ENCODE data around the gene IL11.

IL11 gene

DNA sequence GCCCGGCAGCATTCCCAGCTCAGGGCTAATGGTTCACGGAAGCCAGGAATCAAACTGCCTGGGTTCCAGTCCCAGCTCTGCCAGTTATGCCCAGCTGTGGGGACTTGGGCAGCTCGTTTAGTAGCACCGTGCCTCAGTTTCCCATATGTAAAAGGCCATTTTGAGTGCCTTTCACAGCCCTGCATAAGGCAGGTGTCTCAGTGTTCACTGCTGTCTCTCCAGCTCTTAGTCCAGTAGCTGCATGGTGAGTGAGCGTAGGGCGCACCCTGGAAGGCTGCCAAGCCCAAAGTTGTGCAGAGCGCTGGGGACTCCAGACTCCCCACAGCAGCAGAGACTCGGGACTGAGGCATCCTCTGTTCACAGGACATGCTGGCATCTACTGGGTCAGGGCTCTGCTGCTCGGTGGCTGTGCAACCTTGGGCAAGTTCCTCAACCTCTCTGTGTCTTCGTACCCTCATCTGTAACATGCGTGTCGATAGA, 21.0 kb upstream of the IL11 start:
- DNase-seq (ENCODE audit: low spot score) = no peak

DNA sequence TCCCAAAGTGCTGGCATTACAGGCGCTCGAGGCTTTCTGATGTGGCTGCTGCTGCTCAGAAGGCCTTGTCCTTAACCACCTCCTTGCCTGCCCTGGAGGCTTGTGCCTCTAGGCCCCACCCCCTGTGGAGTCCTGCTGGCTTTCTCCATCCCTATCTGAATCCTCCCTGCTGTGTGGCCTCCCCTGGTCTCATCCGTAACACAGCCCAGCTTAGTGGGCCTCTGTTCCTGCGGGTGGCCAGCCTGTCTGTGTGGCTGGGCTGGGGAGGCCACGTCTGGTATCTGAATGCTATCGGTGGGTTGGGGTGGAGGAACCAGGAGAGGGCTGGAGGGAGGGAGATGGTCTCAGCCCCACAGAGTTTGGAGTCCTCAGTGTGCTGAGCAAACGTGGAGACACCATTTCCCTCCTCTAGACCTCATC, 20.2 kb upstream of the IL11 start:
- no peak for DNase-seq (ENCODE audit: low spot score)

DNA sequence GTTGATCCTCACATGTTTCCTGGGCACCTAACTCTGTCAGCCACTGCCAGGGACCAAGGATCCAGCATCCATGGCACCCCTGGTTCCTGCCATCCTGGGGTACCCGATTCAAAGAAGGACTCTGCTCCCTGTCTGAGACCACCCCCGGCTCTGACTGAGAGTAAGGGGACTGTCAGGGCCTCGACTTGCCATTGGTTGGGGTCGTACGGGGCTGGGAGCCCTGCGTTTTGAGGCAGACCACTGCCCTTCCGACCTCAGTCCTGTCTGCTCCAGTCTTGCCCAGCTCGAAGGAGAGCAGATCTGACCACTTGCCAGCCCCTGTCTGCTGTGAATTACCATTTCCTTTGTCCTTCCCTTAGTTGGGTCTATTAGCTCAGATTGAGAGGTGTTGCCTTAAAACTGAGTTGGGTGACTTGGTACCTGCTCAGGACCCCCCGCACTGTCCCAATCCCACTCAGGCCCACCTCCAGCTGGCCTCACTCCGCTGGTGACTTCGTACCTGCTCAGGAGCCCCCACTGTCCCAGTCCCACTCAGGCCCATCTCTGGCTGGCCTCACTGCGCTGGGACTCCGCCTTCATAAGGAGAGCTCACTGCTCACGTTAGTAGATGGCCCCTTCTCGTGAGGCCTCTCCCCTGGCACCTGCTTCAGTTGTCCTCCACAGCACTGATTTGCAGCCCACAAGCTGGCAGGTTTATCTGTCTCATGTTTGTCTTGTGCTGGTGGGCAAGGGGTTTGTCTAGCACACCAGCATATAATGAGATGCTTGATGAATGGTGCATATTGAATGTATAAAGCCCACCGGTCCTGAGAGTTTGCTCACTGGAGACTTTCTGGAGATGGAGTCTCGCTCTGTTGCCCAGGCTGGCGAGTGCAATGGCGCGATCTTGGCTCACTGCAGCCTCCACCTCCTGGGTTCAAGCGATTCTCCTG, 19.4 kb upstream of the IL11 start:
- no peak for DNase-seq (ENCODE audit: low spot score)

DNA sequence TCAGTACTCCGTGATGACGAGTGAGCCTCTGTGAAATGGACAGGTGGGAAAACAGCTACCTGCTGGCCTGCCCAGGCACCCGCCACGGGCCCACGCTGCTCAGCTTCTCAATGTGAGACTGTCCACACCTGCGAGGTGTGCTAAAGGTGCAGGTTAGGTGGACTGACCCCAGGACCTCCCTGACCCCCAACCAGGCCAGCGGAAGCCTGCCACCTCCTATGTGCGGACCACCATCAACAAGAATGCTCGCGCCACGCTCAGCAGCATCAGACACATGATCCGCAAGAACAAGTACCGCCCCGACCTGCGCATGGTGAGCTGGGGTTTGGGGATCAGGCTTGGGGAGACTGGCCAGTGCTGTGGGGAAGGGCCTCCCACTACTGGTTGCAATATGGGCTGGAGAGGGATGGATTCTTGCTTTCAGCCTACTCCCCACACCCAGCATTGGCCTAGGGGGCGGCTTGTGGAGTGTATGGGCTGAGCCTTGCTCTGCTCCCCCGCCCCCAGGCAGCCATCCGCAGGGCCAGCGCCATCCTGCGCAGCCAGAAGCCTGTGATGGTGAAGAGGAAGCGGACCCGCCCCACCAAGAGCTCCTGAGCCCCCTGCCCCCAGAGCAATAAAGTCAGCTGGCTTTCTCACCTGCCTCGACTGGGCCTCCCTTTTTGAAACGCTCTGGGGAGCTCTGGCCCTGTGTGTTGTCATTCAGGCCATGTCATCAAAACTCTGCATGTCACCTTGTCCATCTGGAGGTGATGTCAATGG, 17.7 kb upstream of the IL11 start:
- DNase-seq (ENCODE audit: low spot score) = no peak

DNA sequence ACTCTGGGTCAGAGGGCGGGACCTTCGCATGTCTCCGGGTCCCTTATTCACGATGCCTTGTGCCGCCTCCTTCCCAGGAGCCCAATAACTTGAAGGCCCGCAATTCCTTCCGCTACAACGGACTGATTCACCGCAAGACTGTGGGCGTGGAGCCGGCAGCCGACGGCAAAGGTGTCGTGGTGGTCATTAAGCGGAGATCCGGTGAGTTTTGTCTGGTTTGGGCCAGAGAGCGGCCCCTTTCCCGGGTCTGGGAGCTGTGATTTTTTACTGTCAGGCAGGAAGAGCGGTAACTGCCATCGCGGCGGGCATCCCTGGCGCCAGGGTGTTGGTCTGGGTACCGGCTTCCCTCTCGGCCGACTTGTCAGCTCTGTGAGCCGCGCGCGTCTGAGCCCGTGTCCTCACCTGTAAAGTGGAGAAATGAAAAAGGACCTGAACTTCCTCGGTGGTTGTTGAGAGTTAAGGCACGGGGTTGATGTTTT, 16.3 kb upstream of the IL11 start:
- DNase-seq (ENCODE audit: low spot score) = no peak

DNA sequence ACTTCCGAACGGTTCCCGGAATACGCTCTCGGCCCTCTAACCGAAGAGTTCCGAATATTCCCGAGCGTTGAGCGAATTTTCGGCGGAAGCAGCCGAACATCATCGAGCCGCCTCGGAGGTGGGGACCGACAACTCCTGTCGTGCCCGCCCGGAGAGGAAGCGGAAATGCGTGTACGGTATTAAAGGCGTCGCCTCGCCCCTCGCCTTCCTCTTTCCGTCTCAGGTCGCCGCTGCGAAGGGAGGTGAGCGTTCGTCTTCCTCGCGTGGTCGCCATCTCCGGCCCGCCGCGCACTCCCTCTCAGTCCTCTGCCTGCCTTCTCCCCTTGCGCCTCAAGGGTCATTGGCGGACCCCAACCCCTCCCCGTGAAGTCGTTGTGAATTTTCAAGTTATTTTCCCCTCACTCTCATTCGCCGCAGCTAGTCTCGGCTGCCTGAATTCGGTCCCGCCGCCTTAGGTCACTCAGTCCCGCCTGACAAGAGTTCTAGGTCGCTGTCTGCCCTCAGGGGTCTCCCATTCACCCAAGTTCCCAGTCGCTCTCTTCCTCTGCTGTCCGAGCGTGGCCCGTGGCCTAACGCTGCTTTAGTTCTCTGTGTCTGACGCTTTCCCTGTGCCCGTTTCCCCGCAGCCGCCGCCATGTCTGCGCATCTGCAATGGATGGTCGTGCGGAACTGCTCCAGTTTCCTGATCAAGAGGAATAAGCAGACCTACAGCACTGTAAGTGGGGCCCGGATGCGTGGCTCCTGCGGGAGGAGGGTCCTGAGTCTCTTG, 15.6 kb upstream of the IL11 start, which contains the start of gene RPL28:
TSS of gene RPL28 (plus strand) at position 209 of the 769 bp plus-strand sequence. CDS start at position 635, 426 bp downstream.
- DNase-seq (ENCODE audit: low spot score) = peak; percentile 99

DNA sequence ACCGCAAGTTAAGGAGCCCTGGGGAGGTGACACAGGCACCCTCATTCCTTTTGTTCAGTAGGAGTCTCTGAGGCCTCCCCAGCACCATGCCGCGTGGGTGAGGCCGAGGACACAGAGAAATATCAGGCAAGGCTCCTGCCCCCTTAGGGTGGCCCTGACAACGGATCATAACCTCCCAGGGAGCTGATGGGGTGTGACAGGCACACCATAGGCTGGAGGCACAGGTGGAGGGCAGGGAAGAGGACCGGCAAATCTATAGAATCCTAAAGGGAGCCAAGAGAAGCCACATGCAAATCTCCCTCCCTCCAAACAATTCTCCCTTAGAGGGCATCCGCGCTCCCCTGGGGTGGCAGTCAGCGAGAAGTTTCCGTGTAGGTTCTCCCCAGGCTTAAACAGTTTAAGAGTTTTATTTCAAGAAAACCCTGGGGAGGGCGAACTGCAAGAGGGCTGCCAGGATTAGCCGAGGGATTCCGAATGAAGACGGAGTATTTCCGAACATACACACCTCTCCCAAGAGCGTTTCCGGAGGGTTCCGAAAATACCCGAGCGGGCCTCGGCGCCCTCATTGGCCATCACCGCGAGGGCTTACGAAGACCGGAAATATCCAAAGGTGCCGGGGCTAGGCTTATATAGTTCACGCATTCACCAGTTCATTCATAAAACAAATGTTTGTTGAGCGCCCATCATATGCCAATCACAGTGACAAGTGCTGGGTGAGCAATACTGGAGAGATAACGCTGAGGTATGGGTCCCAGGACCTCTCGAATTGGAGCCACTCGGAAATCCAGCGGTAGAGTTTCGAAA, 14.9 kb upstream of the IL11 start:
- peak; percentile 98 for DNase-seq (ENCODE audit: low spot score)

DNA sequence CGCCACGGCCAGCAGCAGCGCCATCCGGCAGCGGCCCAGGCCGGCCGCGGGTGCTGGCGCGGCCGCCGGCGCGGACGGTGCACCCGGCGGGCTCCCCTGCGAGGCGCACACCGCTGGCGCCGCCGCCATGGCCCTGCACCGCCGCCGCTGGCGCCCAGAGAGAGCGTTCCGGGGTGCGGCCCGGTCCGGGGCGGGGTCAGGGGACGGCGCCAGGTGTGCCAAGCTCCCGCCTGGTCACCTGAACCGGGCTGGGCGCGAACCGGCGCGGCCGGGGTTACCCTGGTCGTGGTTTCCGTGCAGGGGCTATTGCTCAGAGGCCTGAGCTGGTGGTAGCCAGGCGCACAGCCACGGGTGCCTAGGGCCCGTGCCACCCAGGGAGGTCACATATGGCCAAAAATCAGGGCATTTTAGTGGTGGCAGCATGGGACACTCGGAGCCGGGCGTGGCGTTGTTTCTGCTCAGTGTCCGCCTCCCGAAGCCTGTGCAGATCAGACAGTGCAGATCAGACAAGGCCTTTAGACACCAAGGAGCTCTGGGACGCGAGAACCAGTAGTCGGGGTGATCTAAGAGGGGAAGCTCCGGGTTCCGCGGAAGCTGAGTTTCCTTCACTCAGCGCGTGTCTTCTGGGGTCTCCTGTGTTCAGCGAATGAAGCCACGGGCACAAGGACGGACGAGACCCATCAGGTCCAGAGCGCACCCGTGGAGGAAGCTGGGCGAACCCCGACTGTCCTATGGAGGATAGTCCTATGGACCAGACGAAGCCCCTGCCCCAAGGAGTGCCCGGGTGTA, 14.1 kb upstream of the IL11 start, which contains the start of gene TMEM238:
TSS of gene TMEM238 (minus strand) at position 162 of the 789 bp plus-strand sequence. CDS start at position 129, 33 bp downstream.
- peak; percentile 43 for DNase-seq (ENCODE audit: low spot score)

DNA sequence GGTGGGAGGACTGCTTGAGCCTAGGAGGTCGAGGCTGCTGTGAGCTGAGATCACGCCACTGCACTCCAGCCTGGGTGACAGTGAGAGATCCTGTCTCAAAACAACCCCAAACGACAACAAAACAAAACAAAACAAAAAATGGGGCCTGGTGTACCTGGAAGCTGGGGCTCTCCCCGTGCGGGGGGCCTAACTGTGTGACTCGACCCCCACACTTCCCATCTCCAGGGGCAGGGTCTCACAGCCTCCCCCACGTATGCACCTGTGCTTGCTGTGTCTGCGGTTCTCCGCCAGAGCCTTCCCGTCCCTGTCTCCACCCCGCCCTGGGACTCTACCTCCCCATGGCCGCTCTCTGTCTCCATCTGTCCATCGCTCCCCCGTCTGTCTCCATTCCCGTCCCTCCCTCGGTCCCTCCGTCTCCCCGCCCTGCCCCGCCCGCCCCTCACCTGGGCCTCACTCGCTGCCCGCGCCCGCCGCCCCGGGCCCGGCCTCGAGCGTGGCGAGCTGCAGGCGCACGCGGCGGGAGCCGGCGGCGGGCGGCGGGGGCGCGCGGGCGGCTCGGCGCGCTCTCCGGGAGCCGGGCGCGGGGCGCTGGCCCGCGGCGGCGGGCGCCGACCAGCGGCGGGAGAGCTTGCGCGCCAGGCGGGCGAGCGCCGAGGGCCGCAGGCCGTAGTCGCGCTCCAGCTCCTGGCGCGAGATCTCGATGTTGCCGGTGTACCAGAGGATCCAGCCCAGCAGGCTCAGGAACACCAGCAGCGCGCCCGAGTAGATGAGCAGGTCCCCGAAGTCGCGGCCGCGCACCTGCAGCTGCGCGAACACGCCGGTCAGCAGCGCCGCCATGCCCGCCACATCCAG, 13.2 kb upstream of the IL11 start:
- DNase-seq (ENCODE audit: low spot score) = peak; percentile 48

DNA sequence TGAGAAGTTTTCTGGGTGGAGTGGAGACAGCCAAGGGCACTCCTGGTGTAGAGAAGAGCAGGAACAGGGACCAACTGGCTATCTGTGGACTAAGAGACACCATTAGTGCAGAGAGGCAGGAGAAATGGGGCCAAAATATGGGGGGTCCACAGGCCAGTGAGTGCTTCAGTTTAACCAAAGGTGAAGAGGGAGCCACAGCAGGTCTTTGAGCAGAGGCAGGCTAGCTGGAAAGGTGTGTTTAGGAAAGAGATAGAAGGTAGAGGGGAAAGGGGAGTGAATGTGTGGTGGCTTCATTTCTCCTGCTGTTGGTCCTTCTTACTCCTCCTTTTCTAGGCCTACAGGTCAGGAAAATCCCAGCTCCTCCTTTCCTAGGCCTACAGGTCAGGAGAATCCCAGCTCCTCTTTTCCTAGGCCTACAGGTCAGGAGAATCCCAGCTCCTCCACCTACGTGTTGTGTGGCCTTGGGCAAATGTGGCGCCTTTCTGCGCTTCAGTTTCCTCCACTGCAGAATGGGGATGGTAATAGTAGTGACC, 12.3 kb upstream of the IL11 start:
- DNase-seq (ENCODE audit: low spot score) = no peak

DNA sequence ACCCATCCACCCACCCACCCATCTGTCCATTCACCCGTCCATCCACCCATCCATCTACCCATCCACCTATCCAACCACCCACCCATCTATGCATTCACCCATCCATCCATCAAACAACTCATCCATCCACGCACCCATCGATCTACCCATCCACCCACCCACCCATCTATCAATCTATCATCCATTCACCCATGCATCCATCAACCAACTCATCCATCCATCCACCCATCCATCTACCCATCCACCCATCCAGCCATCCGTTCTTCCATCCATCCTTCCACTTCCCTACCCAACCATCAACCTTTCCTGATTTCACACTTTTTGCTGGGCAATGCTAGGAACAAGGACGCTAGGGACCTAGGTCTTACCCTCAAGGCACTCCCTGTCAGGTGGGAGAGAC, 11.8 kb upstream of the IL11 start:
- DNase-seq (ENCODE audit: low spot score) = no peak

DNA sequence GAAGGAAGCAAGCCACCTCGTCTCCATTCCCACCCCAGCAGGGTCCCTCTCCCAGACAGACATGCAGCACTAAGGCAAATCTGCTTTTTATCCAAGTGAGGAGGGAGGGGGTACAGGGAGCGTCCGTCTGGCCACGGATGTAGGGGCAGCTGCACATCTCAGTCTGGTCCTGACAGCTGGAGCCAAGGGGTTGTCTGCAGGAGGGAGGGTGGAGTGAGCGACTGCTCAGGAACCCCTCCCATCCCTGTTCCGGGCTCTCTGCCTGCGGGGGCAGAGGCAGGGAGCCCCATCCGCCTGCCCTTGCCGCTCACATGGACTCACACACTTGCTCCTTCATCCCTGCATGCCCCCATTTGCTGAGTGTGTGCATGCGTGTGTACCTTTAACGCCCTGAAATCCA, 8.9 kb upstream of the IL11 start:
- no peak for DNase-seq (ENCODE audit: low spot score)

DNA sequence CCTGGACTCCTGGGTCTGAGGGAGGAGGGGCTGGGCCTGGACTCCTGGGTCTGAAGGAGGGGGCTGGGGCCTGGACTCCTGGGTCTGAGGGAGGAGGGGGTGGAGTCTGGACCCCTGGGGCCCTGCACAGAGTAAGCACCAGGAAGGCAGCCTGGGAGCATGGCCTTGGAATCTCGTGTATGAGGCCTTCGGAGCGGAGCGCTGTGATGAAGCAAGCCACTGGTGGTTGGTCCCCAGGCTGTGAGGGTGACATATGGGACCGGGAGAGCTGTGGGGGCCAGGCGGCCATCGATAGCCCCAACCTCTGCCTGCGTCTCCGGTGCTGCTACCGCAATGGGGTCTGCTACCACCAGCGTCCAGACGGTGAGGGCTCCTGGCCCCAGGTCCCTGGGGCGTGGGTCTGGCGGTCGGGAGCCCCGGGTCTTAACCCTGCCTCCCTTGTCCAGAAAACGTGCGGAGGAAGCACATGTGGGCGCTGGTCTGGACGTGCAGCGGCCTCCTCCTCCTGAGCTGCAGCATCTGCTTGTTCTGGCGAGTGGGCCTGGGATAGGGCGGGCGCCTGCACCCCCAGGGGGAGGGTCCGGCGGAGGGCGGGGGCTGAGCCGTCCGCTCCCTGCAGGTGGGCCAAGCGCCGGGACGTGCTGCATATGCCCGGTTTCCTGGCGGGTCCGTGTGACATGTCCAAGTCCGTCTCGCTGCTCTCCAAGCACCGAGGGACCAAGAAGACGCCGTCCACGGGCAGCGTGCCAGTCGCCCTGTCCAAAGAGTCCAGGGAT, 7.3 kb upstream of the IL11 start:
- no peak for DNase-seq (ENCODE audit: low spot score)

DNA sequence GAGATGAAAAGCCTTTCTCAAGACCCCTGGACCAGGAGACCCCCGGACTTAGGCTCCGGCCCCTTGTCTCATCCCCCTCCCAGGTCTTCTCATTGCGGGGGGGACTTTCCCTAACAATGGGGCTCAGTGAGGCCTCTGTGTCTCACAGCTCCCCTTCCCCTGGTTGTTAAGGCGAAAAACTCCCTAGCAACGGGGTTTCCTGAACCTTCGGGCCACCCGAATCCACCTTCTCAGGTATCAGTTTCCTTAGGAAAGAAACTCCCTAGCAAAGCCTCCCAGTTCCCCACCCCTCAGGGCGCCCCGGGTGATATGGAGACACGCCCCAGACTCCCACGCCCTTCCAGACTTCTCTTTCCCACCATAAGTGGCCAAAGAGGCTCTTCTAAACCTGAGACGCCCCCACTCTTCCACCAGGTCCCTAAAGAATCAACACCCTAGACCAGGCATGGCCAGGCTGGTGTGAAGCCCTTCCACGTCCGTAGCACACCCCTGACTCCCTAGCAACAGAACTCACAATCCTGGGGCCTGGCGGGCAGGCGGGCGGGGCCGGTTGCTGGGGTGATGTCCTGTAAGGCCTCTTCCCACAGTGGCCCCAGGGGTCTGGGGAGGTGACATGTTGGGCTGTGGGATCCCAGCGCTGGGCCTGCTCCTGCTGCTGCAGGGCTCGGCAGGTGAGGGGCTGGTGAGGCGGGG, 6.1 kb upstream of the IL11 start, which contains the start of gene TMEM190:
TSS of gene TMEM190 (plus strand) at position 586 of the 693 bp plus-strand sequence. CDS start at position 614, 28 bp downstream.
- no peak for DNase-seq (ENCODE audit: low spot score)

DNA sequence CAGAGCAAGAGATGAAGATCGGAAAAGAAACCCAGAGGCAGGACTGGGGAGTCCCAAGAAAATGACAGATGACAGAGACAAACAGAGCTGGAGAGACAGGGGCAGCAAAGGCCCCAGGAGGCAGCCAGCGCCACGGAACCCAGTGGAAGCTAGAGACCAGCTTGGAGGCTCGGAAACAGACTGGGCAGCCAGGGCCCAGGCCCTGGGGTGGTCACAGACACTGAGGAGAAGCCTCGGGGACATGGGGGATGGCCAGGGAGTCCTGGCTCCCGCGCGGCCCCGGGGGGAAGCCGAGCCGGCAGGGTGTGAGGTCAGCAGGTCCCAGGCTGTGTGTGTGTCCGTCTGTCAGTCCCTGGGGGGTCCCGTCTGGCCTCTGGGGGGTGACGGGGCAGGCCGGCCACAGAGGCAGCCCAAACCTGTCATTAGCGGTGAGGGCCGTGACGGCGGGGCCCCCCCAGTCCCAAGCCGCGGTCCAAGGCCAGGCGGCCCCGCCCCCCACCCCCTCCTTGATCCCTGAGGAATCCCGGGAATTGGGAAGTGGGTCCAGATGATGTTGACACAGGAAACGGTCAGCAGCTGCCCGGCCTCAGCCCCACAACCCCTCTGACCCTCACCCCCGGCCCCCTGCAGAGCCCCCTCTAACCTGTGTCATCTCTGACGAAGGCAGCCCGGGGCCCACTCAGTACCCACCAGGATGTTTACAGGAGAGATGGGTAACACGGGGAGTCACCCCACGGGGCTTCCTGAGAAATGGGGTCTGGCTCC, 3.9 kb upstream of the IL11 start:
- DNase-seq (ENCODE audit: low spot score) = no peak

DNA sequence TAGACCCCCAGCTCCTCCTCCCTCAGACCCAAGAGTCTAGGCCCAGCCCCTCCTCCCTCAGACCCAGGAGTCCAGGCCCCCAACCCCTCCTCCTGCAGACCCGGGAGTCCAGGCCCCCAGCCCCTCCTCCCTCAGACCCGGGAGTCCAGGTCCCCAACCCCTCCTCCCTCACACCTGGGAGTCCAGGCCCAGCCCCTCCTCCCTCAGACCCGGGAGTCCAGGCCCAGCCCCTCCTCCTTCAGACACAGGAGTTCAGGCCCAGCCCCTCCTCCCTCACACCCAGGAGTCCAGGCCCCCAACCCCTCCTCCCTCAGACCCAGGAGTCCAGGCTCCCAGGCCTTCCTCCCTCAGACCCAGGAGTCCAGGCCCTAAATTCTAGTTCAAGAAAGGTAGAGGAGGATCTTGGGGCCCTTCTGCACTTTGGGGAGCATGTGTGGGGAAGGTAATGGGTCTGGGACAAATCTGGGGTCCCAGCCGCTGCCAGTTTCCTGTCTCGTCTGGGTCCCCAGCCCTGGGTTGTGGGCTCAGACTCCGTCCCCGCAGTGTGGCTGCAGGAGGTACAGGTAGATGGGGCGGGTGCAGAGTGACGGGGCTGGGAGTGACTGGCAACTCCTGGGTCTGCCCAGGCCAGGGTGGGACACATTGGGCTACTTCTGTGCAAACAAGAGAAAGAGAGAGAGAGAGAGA, 3.2 kb upstream of the IL11 start:
- DNase-seq (ENCODE audit: low spot score) = no peak

Data from activated CD4-positive, alpha-beta T cell treated with anti-CD3 and anti-CD28 coated beads, Interleukin-2, Interleukin-4, amounts not matched to agents 100 ng/mL and 50 ng/mL, durations not matched to agents 16 hours and 8 hours (primary cell).